Measurements from ENCODE around the gene METTL4.
A peak's percentile ranks its signal among the peaks of the same experiment; 100 is the strongest.
"Not testable (repeated sequence)": the region's sequence is repeated elsewhere in the genome, so short reads cannot be mapped to it uniquely, and the experiment has no call there.

The METTL4 gene

DNA sequence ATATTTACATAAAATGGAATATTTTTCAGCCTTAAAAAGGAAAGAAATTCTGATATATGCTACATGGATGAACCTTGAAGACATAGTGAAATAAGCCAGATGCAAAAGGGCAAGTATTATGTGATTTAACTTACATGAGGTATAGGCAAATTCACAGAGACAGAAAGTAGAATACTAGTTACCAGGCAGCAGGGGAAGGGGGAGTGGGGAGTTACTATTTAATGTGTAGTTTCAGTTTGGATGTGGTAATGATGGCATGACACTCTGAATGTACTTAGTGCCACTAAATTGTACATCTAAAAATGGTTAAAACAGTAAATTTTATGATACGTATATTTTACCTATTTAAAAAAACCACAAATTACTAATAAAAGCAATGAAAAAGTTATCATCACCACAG is 12.1 kb downstream of the METTL4 start:
- no peak for DNase-seq (ENCODE audit: low spot score)

DNA sequence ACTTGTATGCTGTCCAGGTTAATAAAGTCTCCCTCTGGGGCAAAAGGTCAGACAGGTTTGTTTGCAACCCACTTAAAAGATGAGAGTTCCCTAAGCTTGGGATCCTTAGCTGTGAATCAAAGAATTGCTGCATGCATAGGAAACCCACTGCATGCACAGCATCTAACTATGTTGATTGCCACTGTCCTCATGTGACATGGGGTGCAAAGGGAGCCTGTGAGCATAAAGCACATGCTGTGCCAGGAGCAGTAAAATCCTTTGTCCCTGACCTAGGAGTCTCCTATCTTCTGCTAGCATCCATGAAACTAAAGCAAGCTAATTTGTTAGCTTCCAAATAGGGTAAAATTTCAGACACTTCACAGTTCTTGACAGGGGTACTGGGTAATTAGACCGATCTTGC is 13.8 kb downstream of the METTL4 start:
- DNase-seq (ENCODE audit: low spot score), result no peak

DNA sequence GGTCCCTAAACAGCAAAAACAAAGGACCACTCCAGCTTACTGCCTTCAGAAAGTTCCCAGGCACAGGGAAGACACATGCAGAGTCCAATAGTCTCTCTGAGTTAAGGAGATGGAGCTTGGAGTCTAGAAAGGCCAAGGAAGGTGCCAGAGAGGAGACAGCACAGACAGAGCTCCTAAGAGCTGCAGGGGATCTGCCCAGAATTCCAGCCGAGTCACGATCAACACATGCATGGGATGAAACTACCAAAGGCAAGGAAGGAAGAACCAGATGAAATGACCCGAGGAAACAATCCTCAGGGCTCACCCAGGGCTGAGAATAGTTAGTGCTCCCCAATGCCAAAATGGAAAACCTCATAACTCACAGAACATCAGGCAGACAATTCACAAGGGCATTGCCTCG is 15.4 kb downstream of the METTL4 start:
- DNase-seq (ENCODE audit: low spot score), result no peak

DNA sequence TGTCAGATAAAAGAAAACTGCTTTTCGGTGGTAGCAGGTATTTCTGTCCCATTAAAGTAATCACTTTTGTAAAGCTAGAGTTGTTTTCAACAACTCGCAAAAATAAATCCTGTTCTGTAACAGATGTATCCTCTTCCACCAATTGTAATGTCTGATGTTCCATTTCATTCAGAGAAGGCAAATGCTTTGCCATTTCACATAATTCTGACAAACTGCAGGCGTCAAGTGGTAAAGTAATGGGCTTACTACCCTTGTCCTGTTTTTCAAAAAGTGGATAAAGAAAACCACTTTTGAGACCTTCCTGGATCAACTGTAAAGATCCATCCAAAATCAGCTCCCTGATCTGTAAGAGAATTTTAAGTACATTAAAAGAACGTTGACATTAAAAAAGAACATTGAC is 16.6 kb downstream of the METTL4 start:
- no peak for DNase-seq (ENCODE audit: low spot score)

- DNase-seq (ENCODE audit: low spot score), result no peak
These were observed 19.9 kb downstream of the METTL4 start for GRCh38 chr18:2551425-2551824.

DNA sequence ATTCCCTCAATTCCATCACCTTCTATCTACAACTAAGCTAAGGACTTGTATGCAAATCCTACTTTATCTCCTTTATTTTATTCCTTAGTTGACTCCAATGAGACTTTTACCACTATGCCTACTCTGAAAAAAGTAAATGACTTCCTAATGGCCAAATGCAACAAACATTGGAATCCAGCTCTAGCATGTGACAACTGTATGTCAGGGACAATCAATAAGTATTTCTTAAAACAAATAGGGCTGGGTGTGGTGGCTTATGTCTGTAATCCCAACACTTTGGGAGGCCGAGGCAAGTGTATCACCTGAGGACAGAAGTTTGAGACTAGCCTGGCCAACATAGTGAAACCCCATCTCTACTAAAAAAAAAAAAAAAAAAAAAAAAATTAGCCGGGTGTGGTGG is 21.8 kb downstream of the METTL4 start:
- no peak for DNase-seq (ENCODE audit: low spot score)

DNA sequence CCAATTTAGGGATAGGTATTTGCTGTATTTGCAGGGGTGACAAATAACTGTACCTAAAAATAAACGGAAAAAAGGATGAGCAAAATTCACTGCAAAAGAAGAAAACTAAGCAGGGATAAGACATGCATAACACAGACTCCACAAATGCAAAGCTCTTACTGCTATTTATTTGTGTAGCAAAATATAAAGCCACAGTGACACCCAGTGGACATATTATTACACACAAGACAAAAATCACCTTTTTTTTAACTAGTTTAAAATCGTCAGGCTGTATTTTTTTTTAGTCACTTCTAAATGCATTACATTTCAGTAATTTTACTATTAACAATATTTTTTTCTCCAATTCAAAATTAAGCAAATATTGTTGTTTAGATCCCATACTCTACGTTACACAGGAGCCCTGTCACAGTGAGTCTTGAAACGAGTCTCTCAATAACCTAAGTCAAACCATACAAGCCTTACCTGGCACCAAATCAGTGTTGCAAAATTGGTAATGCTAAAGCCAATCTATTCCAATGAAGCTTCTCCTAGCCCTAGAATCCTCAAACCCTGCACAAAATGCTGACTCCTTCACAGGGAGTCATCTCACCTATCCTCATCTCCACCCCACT is 23.7 kb downstream of the METTL4 start:
- DNase-seq (ENCODE audit: low spot score), result peak; percentile 76

DNA sequence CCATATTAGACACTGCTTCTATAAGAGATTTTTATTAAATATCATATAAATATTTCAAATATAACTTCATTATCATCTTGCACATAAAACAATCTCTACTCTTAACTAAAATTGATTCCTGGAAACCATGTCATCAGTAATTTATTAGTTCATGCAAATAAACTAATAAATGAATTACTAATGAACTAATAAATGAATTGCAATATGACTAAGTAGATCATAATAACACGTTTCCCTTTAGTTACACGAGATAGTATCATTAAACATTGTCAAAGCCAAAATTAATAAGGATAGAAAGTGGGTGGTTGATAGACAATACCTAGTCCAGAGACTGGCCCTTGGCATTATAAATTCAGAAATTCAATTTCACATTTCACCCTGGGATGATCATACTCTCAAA is 26.1 kb downstream of the METTL4 start:
- DNase-seq (ENCODE audit: low spot score), result no peak

DNA sequence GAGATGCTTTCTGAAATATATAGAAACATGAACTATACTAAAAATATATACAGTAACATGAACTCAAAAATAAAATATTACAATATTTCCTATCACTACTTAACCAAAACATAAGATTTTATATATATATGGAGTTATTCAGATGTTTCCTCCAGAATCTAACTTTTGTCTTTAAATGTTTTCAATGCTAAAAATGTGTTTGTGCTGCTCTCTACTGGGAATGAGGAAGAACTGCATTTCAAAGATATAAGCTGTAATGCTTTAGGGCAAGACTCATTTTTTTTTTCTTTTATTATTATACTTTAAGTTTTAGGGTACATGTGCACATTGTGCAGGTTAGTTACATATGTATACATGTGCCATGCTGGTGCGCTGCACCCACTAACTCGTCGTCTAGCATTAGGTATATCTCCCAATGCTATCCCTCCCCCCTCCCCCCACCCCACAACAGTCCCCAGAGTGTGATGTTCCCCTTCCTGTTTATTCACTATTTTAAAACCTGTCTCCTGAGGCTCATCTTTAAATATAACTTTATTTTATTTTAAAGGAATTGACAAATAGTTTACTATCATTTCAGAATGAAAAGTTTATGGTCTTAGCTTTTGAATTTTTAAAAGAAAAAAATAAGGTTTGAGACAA is 29.3 kb downstream of the METTL4 start:
- DNase-seq (ENCODE audit: low spot score), result peak; percentile 67

- no peak for DNase-seq (ENCODE audit: low spot score)
These were observed 30.7 kb downstream of the METTL4 start for GRCh38 chr18:2540575-2540974.

DNA sequence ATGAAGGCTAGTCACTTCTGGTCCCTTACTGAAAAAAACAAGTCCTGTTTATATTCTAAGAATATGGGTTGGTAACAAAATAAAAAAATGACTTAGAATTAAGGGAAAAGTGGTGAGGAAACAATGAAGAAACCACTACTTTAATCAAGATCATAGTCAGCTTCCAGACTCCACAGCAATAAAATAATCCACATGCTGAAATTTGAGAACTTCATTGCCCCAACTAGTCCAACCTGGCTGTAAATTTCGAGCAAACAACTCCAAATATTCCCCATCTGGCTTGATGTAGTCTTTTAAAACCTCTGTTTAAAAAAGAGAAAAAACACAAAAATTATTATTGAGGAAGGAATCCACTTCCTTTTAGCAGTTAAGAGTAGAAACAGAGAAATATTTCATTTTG is 32.5 kb downstream of the METTL4 start:
- DNase-seq (ENCODE audit: low spot score), result no peak

GRCh38 chr18:2538236-2538635 is 33.1 kb downstream of the METTL4 start:
- DNase-seq (ENCODE audit: low spot score), result no peak

GRCh38 chr18:2537296-2537695 is 34.0 kb downstream of the METTL4 start:
- DNase-seq (ENCODE audit: low spot score), result no peak

DNA sequence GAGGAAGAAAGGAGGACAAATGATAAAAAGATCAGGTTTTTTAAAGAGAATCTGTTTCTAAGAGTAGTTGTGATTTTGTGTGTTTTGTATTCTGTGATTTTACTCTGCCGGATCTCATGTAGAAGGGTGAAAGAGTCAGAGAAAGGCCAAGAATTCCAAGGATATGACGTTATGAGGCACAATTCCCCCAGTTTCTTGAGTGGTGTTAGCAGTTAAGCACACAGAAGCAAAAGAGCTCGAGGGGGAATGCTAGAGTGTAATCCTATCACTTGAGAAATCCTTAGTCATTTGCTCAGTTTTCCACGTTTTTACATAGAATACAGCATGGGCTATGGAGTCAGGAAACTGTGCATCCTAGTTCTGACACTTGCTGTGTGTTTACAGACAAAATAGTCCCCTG is 34.8 kb downstream of the METTL4 start:
- DNase-seq (ENCODE audit: low spot score), result no peak

DNA sequence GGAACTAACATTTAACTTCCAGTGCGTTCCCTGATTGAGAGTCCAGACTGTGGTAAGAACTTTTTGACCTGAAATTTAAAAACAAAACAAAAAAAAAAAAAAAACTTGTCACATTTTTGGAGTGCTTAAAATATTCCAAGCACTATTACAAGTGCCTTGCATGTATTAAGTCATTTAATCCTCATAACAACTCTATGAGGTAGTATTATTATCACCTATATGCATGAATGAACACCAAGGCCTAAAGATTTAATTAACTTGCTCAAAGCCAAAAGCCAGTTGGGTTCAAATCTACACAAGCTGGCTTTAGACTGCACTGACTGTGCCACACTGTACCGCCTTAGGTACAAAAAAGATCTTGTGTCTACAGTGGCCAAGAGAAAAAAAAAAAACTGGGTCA is 35.2 kb downstream of the METTL4 start:
- no peak for DNase-seq (ENCODE audit: low spot score)

GRCh38 chr18:2535419-2535910 is 35.8 kb downstream of the METTL4 start:
- peak; percentile 79 for DNase-seq (ENCODE audit: low spot score)

DNA sequence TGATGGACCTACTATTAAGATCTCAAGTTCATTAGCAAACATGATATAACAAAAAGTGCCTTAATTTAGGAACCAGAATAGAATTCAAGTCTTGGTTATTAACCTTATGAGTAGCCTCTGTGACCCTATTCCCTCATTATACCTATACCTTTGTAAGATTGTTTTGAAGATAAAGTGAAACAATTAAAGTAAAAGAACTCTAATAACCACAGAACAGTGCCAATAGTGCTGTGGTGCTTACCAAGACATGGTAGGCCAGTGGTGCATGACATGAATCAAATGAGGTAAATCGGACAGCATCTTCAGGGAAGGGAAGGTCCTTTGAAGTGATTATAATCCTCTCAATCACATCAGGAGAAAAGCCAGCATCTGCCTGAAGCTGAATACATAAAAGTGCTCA is 36.4 kb downstream of the METTL4 start:
- DNase-seq (ENCODE audit: low spot score), result peak; percentile 55

- no peak for DNase-seq (ENCODE audit: low spot score)
These were observed 38.5 kb downstream of the METTL4 start for GRCh38 chr18:2532797-2533196.

DNA sequence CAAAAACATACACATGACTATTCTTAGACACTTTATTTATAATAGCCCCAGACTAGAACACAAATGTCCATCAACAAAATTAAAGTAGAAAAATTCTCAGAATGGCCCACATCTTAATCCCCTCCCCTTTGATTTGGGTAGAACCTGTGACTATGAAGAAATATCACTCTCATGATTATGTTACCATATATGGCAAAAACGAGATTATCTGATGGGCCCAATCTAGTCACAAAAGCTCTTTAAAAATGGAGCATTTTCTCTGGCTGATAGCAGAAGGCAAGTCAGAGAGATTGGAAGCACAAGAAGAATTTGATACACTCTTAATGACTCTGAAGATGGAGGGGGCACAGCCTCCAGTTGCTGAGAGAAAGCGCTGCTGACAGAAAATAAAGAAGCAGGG is 39.6 kb downstream of the METTL4 start:
- no peak for DNase-seq (ENCODE audit: low spot score)

GRCh38 chr18:2529154-2529553 is 42.2 kb downstream of the METTL4 start:
- DNase-seq (ENCODE audit: low spot score), result no peak

DNA sequence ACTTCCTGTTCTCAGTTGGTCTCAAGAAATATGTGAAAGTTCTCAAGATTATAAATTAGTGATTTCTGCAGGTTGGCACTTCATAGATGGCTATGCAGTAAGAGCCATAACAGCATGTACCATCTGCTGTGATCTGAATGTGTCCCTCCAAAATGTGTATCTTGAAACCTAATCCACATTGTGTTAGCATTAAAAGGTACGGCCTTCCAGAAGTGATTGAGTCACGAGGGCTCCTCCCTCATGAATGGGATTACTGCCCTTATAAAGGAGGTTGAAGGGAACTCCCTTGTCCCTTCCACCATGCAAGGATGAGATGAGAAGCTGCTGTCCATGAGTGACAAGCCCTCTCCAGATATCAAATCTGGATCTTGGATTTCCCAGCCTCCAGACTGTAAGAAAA is 45.0 kb downstream of the METTL4 start:
- DNase-seq (ENCODE audit: low spot score), result no peak

GRCh38 chr18:2524794-2525198 is 46.5 kb downstream of the METTL4 start:
- DNase-seq (ENCODE audit: low spot score), result not testable (repeated sequence)

DNA sequence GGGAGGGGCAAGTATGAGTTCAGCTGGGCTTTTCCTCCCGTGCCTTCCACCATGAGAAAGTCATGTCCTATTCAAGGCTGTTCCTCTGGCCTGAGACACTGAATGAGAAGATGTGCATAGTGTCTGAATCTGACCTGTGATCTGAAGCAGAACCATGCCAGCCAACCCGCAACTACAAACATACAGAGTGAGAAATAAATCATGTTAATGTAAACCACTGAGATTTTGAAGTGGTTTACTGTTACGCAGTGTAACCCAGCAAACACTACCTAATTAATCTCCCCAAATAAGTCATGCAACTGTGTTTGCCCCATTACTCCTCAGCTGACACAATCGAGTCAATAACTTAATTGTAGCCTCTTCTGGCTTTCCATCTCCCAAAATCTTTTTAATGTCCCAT is 49.2 kb downstream of the METTL4 start:
- DNase-seq (ENCODE audit: low spot score), result no peak

DNA sequence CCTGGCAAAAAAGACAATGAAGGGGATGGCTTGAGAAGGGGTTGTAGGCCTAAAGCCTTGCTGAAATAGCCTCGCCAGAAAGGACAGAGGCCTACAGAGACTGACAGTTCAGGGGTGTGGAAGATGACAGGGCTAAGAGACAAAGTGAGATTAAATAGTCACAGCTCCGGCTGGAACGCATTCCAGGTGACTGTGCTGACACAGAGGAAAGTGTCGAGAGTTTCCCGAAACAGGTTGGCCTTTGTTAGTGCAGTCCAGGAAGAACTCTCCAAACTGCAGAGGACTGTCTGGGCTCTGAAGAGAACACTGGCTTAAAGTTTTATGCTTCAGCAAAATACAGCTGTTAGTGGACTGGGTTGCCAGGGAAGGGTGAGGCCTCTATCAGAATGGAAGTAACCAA is 52.8 kb downstream of the METTL4 start:
- DNase-seq (ENCODE audit: low spot score), result no peak
